Esophagus muscularis mucosa (tissue), 3 donors: ENCODE measurements around the gene ZNF516.

ENCODE experiments used
- POLR2A ChIP-seq: fragments of 450-650 bp; IDR thresholded peaks from one replicate; pipeline ENCODE4 v1.6.1; 2017; ENCODE audit warnings: antibody characterized with exemption, moderate library complexity, mild to moderate bottlenecking, low read depth
- TF ChIP-seq, protein P1 (sequence below), 3 experiments: fragments of 200-600 bp in 2 of 3; fragments of 450-650 bp in 1 of 3; sonication (generic) in 2 of 3; IDR thresholded peaks; one replicate each; pipeline ENCODE4 v1.5.1; 2017 to 2019; ENCODE audit warnings: antibody characterized with exemption in 3 of 3, mild to moderate bottlenecking in 2 of 3, moderate library complexity in 1 of 3

DNA sequence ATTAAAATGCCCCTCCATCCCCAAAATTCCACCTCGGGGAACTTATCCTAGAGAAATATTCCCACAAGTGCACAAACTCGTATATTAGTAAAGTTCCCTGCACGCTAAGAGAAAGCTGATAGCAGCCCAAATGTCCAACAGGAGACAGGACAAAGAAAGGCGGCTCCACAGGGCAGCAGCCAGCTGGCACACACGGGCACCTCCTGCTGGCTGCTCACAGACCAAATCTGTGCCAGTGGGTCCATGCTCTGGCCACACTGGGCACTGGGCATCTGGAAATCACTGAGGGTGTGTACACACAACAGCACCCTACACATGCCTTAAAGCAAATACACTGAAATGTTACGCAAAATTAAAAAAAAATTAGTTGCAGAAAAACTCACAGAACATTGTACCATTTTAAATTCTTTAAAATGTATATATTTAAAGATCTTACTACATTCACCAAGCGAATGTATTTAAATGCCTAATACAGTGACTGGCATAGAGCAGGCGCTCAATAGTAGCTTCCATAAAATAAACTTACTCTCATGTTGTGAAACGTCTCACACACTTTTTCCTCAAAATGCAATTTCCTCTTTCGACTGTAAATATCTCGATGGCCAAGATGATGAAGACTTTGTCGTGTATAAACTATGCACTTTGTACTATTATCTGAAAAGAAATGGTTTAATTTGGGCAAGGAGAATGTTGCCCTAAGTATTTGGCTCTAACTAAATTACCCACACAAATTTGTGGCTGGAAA, 19.4 kb downstream of the ZNF516 start:
- no peak for TF ChIP-seq POLR2A
- TF ChIP-seq, protein P1, sequence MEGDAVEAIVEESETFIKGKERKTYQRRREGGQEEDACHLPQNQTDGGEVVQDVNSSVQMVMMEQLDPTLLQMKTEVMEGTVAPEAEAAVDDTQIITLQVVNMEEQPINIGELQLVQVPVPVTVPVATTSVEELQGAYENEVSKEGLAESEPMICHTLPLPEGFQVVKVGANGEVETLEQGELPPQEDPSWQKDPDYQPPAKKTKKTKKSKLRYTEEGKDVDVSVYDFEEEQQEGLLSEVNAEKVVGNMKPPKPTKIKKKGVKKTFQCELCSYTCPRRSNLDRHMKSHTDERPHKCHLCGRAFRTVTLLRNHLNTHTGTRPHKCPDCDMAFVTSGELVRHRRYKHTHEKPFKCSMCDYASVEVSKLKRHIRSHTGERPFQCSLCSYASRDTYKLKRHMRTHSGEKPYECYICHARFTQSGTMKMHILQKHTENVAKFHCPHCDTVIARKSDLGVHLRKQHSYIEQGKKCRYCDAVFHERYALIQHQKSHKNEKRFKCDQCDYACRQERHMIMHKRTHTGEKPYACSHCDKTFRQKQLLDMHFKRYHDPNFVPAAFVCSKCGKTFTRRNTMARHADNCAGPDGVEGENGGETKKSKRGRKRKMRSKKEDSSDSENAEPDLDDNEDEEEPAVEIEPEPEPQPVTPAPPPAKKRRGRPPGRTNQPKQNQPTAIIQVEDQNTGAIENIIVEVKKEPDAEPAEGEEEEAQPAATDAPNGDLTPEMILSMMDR (IDR thresholded peaks at IDR 0.05) = peak in 1 of 3 experiments; percentile 9
